Measurements from ENCODE around the gene GID8.
"Not testable (repeated sequence)": the region's sequence is repeated elsewhere in the genome, so short reads cannot be mapped to it uniquely, and the experiment has no call there.

The GID8 gene

GRCh38 chr20:62958388-62959100 is 20.6 kb downstream of the GID8 start:
- DNase-seq (ENCODE audit: low read depth in 2 of 2), result no peak

- no peak for DNase-seq (ENCODE audit: low read depth in 2 of 2)
These were observed 21.4 kb downstream of the GID8 start for GRCh38 chr20:62959101-62959971.

GRCh38 chr20:62959998-62960436 is 22.1 kb downstream of the GID8 start:
- DNase-seq (ENCODE audit: low read depth in 2 of 2), result no peak

GRCh38 chr20:62960446-62961309 is 22.7 kb downstream of the GID8 start:
- not testable (repeated sequence) for DNase-seq (ENCODE audit: low read depth in 2 of 2)

- no peak for DNase-seq (ENCODE audit: low read depth in 2 of 2)
These were observed 23.4 kb downstream of the GID8 start for GRCh38 chr20:62961310-62961783.

- no peak for DNase-seq (ENCODE audit: low read depth in 2 of 2)
These were observed 23.9 kb downstream of the GID8 start for GRCh38 chr20:62961799-62962198.

- DNase-seq (ENCODE audit: low read depth in 2 of 2), result no peak
These were observed 24.4 kb downstream of the GID8 start for GRCh38 chr20:62962221-62962879.

- DNase-seq (ENCODE audit: low read depth in 2 of 2), result no peak
These were observed 25.1 kb downstream of the GID8 start for GRCh38 chr20:62962891-62963613.

- no peak for DNase-seq (ENCODE audit: low read depth in 2 of 2)
These were observed 25.9 kb downstream of the GID8 start for GRCh38 chr20:62963614-62964397.

- no peak for DNase-seq (ENCODE audit: low read depth in 2 of 2)
These were observed 26.8 kb downstream of the GID8 start for GRCh38 chr20:62964700-62965099.

GRCh38 chr20:62965363-62965771 is 27.4 kb downstream of the GID8 start:
- no peak for DNase-seq (ENCODE audit: low read depth in 2 of 2)

- DNase-seq (ENCODE audit: low read depth in 2 of 2), result no peak
These were observed 28.5 kb downstream of the GID8 start for GRCh38 chr20:62966212-62967148.

- no peak for DNase-seq (ENCODE audit: low read depth in 2 of 2)
These were observed 29.2 kb downstream of the GID8 start for GRCh38 chr20:62967149-62967501.

GRCh38 chr20:62967628-62968351 is 29.8 kb downstream of the GID8 start:
- no peak for DNase-seq (ENCODE audit: low read depth in 2 of 2)

GRCh38 chr20:62968378-62969178 is 30.6 kb downstream of the GID8 start:
- DNase-seq (ENCODE audit: low read depth in 2 of 2), result no peak

GRCh38 chr20:62969179-62969760 is 31.3 kb downstream of the GID8 start:
- DNase-seq (ENCODE audit: low read depth in 2 of 2), result no peak

- no peak for DNase-seq (ENCODE audit: low read depth in 2 of 2)
These were observed 32.0 kb downstream of the GID8 start for GRCh38 chr20:62969939-62970306.
